H1 (cell line): ENCODE results near the gene CES3.

Experiments used
- CBX5 ChIP-seq: fragments of 300-800, 300-1000 bp; sonication (generic); IDR thresholded peaks from 2 replicates; pipeline ENCODE4 v1.7.1; 2016; ENCODE audit warnings: antibody characterized with exemption, low read length, low read depth
- EP300 ChIP-seq, 2 experiments: IDR thresholded peaks; 1 replicate in 1 of 2; 2 replicates in 1 of 2; pipeline ENCODE4 v1.6.1; 2011 to 2012; ENCODE audit warnings: low read depth in 2 of 2, low read length in 2 of 2, mild to moderate bottlenecking in 2 of 2, borderline replicate concordance in 1 of 2, inconsistent platforms in 1 of 2, moderate library complexity in 1 of 2
- EZH2 ChIP-seq: fragments of 200-600 bp; sonication (generic); IDR thresholded peaks from 2 replicates; pipeline ENCODE4 v1.7.1; 2012; ENCODE audit warnings: low read depth, mild to moderate bottlenecking, moderate library complexity, low read length, inconsistent platforms; ENCODE audit not compliant: severe bottlenecking
- JUN ChIP-seq: IDR thresholded peaks from 2 replicates; pipeline ENCODE4 v1.6.1; 2011; ENCODE audit warnings: low read depth, mild to moderate bottlenecking, improper control_type of control experiment, low read length
- POLR2A ChIP-seq, 2 experiments: IDR thresholded peaks; 1 replicate in 1 of 2; 2 replicates in 1 of 2; pipeline ENCODE4 v1.6.1; 2011; ENCODE audit warnings: low read depth in 2 of 2, low read length in 2 of 2, mild to moderate bottlenecking in 2 of 2; ENCODE audit errors: control extremely low read depth in 1 of 2
- SP4 ChIP-seq: IDR thresholded peaks from 2 replicates; pipeline ENCODE4 v1.6.1; 2012; ENCODE audit warnings: low read length, inconsistent platforms
- SRF ChIP-seq: IDR thresholded peaks from 2 replicates; pipeline ENCODE4 v1.6.1; 2011; ENCODE audit warnings: mild to moderate bottlenecking, low read depth, low read length, moderate library complexity
- TF ChIP-seq, protein P1 (sequence below), 3 experiments: IDR thresholded peaks; 1 replicate in 2 of 3; 2 replicates in 1 of 3; pipeline versions ENCODE4 v1.5.1 to v1.6.1; 2011; ENCODE audit warnings: low read length in 3 of 3, mild to moderate bottlenecking in 3 of 3, inconsistent platforms in 2 of 3, low read depth in 1 of 3, moderate library complexity in 1 of 3; ENCODE audit not compliant: insufficient read depth in 1 of 3; ENCODE audit errors: control extremely low read depth in 1 of 3
- TF ChIP-seq, protein P2 (sequence below): IDR thresholded peaks from 2 replicates; pipeline ENCODE4 v1.6.1; 2012; ENCODE audit warnings: inconsistent platforms

DNA sequence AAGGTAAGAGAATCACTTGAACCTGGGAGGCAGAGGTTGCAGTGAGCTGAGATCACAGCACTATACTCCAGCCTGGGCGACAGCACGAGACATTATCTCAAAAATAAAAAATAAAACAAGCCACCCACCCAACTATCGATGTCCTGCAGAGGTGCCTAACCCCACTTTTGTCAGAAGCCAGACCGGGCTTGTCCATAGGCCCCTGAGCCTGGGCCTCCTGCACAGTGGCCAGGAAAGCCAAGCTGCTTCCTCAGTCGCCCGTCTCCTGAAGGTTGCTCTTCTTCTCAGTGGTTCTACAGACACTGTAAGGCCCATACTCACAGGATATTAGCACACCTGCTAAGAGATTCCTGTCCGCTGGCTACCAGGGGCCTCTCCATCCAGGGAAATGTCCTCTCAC lies 14.5 kb upstream of the CES3 start:
- TF ChIP-seq EP300 (IDR thresholded peaks at IDR 0.05; ENCODE audit: borderline replicate concordance in 1 of 2, low read depth in 2 of 2, low read length in 2 of 2): no peak
- TF ChIP-seq EZH2: no peak
- TF ChIP-seq SRF: no peak
- TF ChIP-seq, protein P1, sequence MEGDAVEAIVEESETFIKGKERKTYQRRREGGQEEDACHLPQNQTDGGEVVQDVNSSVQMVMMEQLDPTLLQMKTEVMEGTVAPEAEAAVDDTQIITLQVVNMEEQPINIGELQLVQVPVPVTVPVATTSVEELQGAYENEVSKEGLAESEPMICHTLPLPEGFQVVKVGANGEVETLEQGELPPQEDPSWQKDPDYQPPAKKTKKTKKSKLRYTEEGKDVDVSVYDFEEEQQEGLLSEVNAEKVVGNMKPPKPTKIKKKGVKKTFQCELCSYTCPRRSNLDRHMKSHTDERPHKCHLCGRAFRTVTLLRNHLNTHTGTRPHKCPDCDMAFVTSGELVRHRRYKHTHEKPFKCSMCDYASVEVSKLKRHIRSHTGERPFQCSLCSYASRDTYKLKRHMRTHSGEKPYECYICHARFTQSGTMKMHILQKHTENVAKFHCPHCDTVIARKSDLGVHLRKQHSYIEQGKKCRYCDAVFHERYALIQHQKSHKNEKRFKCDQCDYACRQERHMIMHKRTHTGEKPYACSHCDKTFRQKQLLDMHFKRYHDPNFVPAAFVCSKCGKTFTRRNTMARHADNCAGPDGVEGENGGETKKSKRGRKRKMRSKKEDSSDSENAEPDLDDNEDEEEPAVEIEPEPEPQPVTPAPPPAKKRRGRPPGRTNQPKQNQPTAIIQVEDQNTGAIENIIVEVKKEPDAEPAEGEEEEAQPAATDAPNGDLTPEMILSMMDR (IDR thresholded peaks at IDR 0.05; ENCODE audit: control extremely low read depth in 1 of 3, insufficient read depth in 1 of 3, low read depth in 1 of 3, low read length in 3 of 3): no peak
- TF ChIP-seq JUN: no peak
- TF ChIP-seq, protein P2, sequence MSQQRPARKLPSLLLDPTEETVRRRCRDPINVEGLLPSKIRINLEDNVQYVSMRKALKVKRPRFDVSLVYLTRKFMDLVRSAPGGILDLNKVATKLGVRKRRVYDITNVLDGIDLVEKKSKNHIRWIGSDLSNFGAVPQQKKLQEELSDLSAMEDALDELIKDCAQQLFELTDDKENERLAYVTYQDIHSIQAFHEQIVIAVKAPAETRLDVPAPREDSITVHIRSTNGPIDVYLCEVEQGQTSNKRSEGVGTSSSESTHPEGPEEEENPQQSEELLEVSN: no peak
- no peak for TF ChIP-seq CBX5
- TF ChIP-seq POLR2A (IDR thresholded peaks at IDR 0.05; ENCODE audit: control extremely low read depth in 1 of 2, low read depth in 2 of 2, low read length in 2 of 2): no peak
- TF ChIP-seq SP4: no peak
